HUES64 (cell line): ENCODE measurements around the gene MRPS15.
A peak's percentile ranks its signal among the peaks of the same experiment; 100 is the strongest.

Source experiments
- H3K27ac ChIP-seq: 2 replicates; pipeline ENCODE4 v1.7.0; 2013; ENCODE audit warnings: low read depth, low read length, inconsistent platforms
- H3K27me3 ChIP-seq: 2 replicates; pipeline ENCODE4 v1.6.1; 2013; ENCODE audit warnings: mild to moderate bottlenecking, low read length; ENCODE audit not compliant: insufficient read depth
- H3K36me3 ChIP-seq: 2 replicates; pipeline ENCODE4 v1.6.1; 2013; ENCODE audit warnings: mild to moderate bottlenecking, low read length; ENCODE audit not compliant: insufficient read depth
- H3K4me1 ChIP-seq: 2 replicates; pipeline ENCODE4 v1.6.1; 2013; ENCODE audit warnings: mild to moderate bottlenecking, low read length, moderate library complexity; ENCODE audit not compliant: insufficient read depth
- H3K4me3 ChIP-seq: 2 replicates; pipeline ENCODE4 v1.5.1; 2013; ENCODE audit warnings: mild to moderate bottlenecking, low read length, moderate library complexity
- H3K9ac ChIP-seq: 2 replicates; pipeline ENCODE4 v1.6.1; 2013; ENCODE audit warnings: mild to moderate bottlenecking, low read depth, low read length
- H3K9me3 ChIP-seq: 2 replicates; pipeline ENCODE4 v1.6.1; 2013; ENCODE audit warnings: low read depth, low read length; ENCODE audit not compliant: insufficient read depth
- WGBS: fragments of 150-250, 120-280 bp; methylation state at CpG from one replicate; pipeline ENCODE4 v1.1.7; 2013; ENCODE audit warnings: missing lambda C conversion rate; 5-methylcytosine and 5-hydroxymethylcytosine counted together

The MRPS15 gene

GRCh38 chr1:36442337-36442736 lies 21.8 kb downstream of the MRPS15 start:
- no peak overlapping the region for H3K9ac ChIP-seq

GRCh38 chr1:36440646-36441045 lies 23.5 kb downstream of the MRPS15 start:
- WGBS, result 86% methylated on average over 3 of the region's 3 CpGs
- no peak overlapping the region for H3K9ac ChIP-seq
- no peak overlapping the region for H3K27ac ChIP-seq
- no peaks in the 10 kb centered on the region for H3K9me3 ChIP-seq
- no peaks in the 10 kb centered on the region for H3K36me3 ChIP-seq
- peaks cover 9% of the 10 kb centered on the region; the same call in 1 of the 2 replicates for H3K4me1 ChIP-seq
- H3K27me3 ChIP-seq, result no peaks in the 10 kb centered on the region
- H3K4me3 ChIP-seq, result no peak overlapping the region

More at GRCh38 chr1:36442337-36442736, 21.8 kb downstream of the MRPS15 start:
- WGBS, result 83% methylated on average over 3 of the region's 3 CpGs
- Histone ChIP-seq H3K4me1 (peaks cover 9% of the 10 kb centered on the region; the same call in 1 of the 2 replicates), H3K36me3 (no peaks in the 10 kb centered on the region), H3K27ac (no peak overlapping the region), H3K4me3 (no peak overlapping the region), H3K9me3 (no peaks in the 10 kb centered on the region), H3K27me3 (no peaks in the 10 kb centered on the region)

GRCh38 chr1:36440044-36440443 lies 24.1 kb downstream of the MRPS15 start:
- Histone ChIP-seq H3K4me3 (no peak overlapping the region), H3K36me3 (no peaks in the 10 kb centered on the region), H3K9me3 (no peaks in the 10 kb centered on the region), H3K27ac (no peak overlapping the region), H3K9ac (no peak overlapping the region), H3K27me3 (no peaks in the 10 kb centered on the region), H3K4me1 (peaks cover 9% of the 10 kb centered on the region; the same call in 1 of the 2 replicates)
- WGBS, result 60% methylated on average over 3 of the region's 3 CpGs

- no peak overlapping the region for H3K27ac ChIP-seq
- no peak overlapping the region for H3K4me3 ChIP-seq
- 88% methylated on average over 4 of the region's 4 CpGs for WGBS
- no peaks in the 10 kb centered on the region for H3K9me3 ChIP-seq
- H3K9ac ChIP-seq, result no peak overlapping the region
- H3K27me3 ChIP-seq, result no peaks in the 10 kb centered on the region
- H3K4me1 ChIP-seq, result peaks cover 9% of the 10 kb centered on the region; the same call in 1 of the 2 replicates
- H3K36me3 ChIP-seq, result no peaks in the 10 kb centered on the region
Observed at GRCh38 chr1:36438715-36439114, 25.5 kb downstream of the MRPS15 start.

- H3K4me3 ChIP-seq, result no peak overlapping the region
- H3K27me3 ChIP-seq, result no peaks in the 10 kb centered on the region
- no peak overlapping the region for H3K9ac ChIP-seq
- 100% methylated on average over 1 of the region's 1 CpG for WGBS
- no peaks in the 10 kb centered on the region for H3K36me3 ChIP-seq
- peaks cover 9% of the 10 kb centered on the region; the same call in 1 of the 2 replicates for H3K4me1 ChIP-seq
- H3K27ac ChIP-seq, result no peak overlapping the region
- no peaks in the 10 kb centered on the region for H3K9me3 ChIP-seq
Observed at GRCh38 chr1:36436821-36437220, 27.4 kb downstream of the MRPS15 start.

- Histone ChIP-seq H3K27me3 (no peaks in the 10 kb centered on the region), H3K9ac (no peak overlapping the region), H3K9me3 (no peaks in the 10 kb centered on the region), H3K4me1 (no peaks in the 10 kb centered on the region), H3K4me3 (no peak overlapping the region), H3K27ac (no peak overlapping the region), H3K36me3 (no peaks in the 10 kb centered on the region)
- 74% methylated on average over 1 of the region's 1 CpG for WGBS
Observed at GRCh38 chr1:36433102-36433501, 31.1 kb downstream of the MRPS15 start.

GRCh38 chr1:36432616-36433015 lies 31.6 kb downstream of the MRPS15 start:
- Histone ChIP-seq H3K27ac (no peak overlapping the region), H3K9ac (no peak overlapping the region), H3K36me3 (no peaks in the 10 kb centered on the region), H3K27me3 (no peaks in the 10 kb centered on the region), H3K4me3 (no peak overlapping the region), H3K9me3 (no peaks in the 10 kb centered on the region), H3K4me1 (no peaks in the 10 kb centered on the region)
- WGBS, result 90% methylated on average over 4 of the region's 4 CpGs

GRCh38 chr1:36425791-36426190 lies 38.4 kb downstream of the MRPS15 start:
- H3K36me3 ChIP-seq, result no peaks in the 10 kb centered on the region
- WGBS, result 76% methylated on average over 4 of the region's 4 CpGs
- no peak overlapping the region for H3K4me3 ChIP-seq
- H3K4me1 ChIP-seq, result no peaks in the 10 kb centered on the region
- no peak overlapping the region for H3K27ac ChIP-seq
- no peaks in the 10 kb centered on the region for H3K9me3 ChIP-seq
- H3K9ac ChIP-seq, result no peak overlapping the region
- H3K27me3 ChIP-seq, result no peaks in the 10 kb centered on the region

GRCh38 chr1:36421649-36422048 lies 42.5 kb downstream of the MRPS15 start:
- Histone ChIP-seq H3K27ac (no peak overlapping the region), H3K9ac (no peak overlapping the region)
- 93% methylated on average over 7 of the region's 7 CpGs for WGBS

GRCh38 chr1:36420836-36421317 lies 43.3 kb downstream of the MRPS15 start:
- Histone ChIP-seq H3K27me3 (no peaks in the 10 kb centered on the region), H3K27ac (no peak overlapping the region), H3K9me3 (no peaks in the 10 kb centered on the region), H3K4me1 (peaks cover 5% of the 10 kb centered on the region; the same call in 1 of the 2 replicates), H3K36me3 (no peaks in the 10 kb centered on the region), H3K9ac (0 out of 2 replicates have a peak overlapping the region, but pooled peaks have one; percentile 22), H3K4me3 (no peak overlapping the region)
- WGBS, result 28% methylated on average over 13 of the region's 13 CpGs

More at GRCh38 chr1:36421649-36422048, 42.5 kb downstream of the MRPS15 start:
- H3K36me3 ChIP-seq, result no peaks in the 10 kb centered on the region
- no peaks in the 10 kb centered on the region for H3K9me3 ChIP-seq
- no peaks in the 10 kb centered on the region for H3K27me3 ChIP-seq
- peaks cover 5% of the 10 kb centered on the region; the same call in 1 of the 2 replicates for H3K4me1 ChIP-seq
- no peak overlapping the region for H3K4me3 ChIP-seq

GRCh38 chr1:36420409-36420808 lies 43.8 kb downstream of the MRPS15 start:
- Histone ChIP-seq H3K4me3 (no peak overlapping the region), H3K4me1 (peaks cover 5% of the 10 kb centered on the region; the same call in 1 of the 2 replicates), H3K9me3 (no peaks in the 10 kb centered on the region), H3K36me3 (no peaks in the 10 kb centered on the region), H3K27me3 (no peaks in the 10 kb centered on the region), H3K27ac (no peak overlapping the region), H3K9ac (no peak overlapping the region)
- 75% methylated on average over 5 of the region's 5 CpGs for WGBS

- Histone ChIP-seq H3K4me1 (peaks cover 5% of the 10 kb centered on the region; the same call in 1 of the 2 replicates), H3K4me3 (no peak overlapping the region)
Observed at GRCh38 chr1:36419569-36419968, 44.6 kb downstream of the MRPS15 start.

More at GRCh38 chr1:36419569-36419968, 44.6 kb downstream of the MRPS15 start:
- H3K27ac ChIP-seq, result no peak overlapping the region
- no peaks in the 10 kb centered on the region for H3K9me3 ChIP-seq
- no peak overlapping the region for H3K9ac ChIP-seq
- WGBS, result 91% methylated on average over 4 of the region's 4 CpGs
- H3K27me3 ChIP-seq, result no peaks in the 10 kb centered on the region
- H3K36me3 ChIP-seq, result no peaks in the 10 kb centered on the region
